GM21390 (cell line): ENCODE measurements around the gene CFAP251.
A peak's percentile ranks its signal among the peaks of the same experiment; 100 is the strongest.
"Not testable (repeated sequence)": the region's sequence is repeated elsewhere in the genome, so short reads cannot be mapped to it uniquely, and the experiment has no call there.

Experiments used
- ATAC-seq: cut with Tn5 transposase; IDR thresholded peaks from one replicate; pipeline ENCODE4 v1.9.1; 2021; ENCODE audit not compliant: unreplicated experiment

The CFAP251 gene

GRCh38 chr12:121974026-121974985 is 55.9 kb downstream of the CFAP251 start:
- ATAC-seq, result no peak

- ATAC-seq, result no peak
Measured at GRCh38 chr12:121975021-121975420, 56.6 kb downstream of the CFAP251 start.

GRCh38 chr12:121976950-121977349 is 58.6 kb downstream of the CFAP251 start:
- no peak for ATAC-seq

- ATAC-seq, result peak; percentile 54
Measured at GRCh38 chr12:121980191-121980891, 61.9 kb downstream of the CFAP251 start.

- no peak for ATAC-seq
Measured at GRCh38 chr12:121980892-121981272, 62.5 kb downstream of the CFAP251 start.

GRCh38 chr12:121981456-121981855 is 63.1 kb downstream of the CFAP251 start:
- no peak for ATAC-seq

GRCh38 chr12:121982950-121983349 is 64.6 kb downstream of the CFAP251 start:
- ATAC-seq, result no peak

GRCh38 chr12:121983536-121984210 is 65.3 kb downstream of the CFAP251 start:
- ATAC-seq, result no peak

- ATAC-seq, result no peak
Measured at GRCh38 chr12:121986489-121987245, 68.3 kb downstream of the CFAP251 start.

GRCh38 chr12:121988519-121988918 is 70.1 kb downstream of the CFAP251 start:
- ATAC-seq, result not testable (repeated sequence)

- ATAC-seq, result no peak
Measured at GRCh38 chr12:121989276-121990113, 71.1 kb downstream of the CFAP251 start.

GRCh38 chr12:121990114-121990647 is 71.8 kb downstream of the CFAP251 start:
- ATAC-seq, result no peak

GRCh38 chr12:121990692-121991603 is 72.6 kb downstream of the CFAP251 start:
- ATAC-seq, result peak; percentile 70

GRCh38 chr12:121992059-121992879 is 73.9 kb downstream of the CFAP251 start:
- ATAC-seq, result peak; percentile 72

GRCh38 chr12:121996050-121996944 is 77.9 kb downstream of the CFAP251 start:
- ATAC-seq, result no peak

GRCh38 chr12:121996945-121997612 is 78.7 kb downstream of the CFAP251 start:
- ATAC-seq, result no peak
